Measurements from ENCODE around the gene FBXW7.

FBXW7 gene

DNA sequence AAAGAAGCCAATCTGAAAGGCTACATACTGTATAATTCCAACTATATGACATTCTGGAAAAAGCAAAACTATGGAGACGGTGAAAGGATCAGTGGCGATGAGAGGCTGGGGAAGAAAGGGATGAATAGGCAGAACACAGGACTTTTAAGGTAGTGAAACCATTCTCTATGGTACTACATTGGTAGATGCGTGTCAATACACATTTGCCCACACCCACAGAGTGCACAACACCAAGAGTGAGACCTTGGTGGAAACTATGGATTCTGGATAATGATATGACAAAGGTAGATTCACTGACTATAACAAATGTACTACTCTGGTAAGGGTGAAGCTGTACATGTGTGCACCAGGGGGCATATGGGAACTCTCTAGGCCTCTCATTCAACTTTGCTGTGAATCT is 134.5 kb downstream of the FBXW7 start:
- in situ Hi-C loops (cut with HindIII; ENCODE audit: low sequenced_read_pairs): no loop called here
- DNase-seq (ENCODE audit: low read depth): no peak
- TF ChIP-seq, protein P1, sequence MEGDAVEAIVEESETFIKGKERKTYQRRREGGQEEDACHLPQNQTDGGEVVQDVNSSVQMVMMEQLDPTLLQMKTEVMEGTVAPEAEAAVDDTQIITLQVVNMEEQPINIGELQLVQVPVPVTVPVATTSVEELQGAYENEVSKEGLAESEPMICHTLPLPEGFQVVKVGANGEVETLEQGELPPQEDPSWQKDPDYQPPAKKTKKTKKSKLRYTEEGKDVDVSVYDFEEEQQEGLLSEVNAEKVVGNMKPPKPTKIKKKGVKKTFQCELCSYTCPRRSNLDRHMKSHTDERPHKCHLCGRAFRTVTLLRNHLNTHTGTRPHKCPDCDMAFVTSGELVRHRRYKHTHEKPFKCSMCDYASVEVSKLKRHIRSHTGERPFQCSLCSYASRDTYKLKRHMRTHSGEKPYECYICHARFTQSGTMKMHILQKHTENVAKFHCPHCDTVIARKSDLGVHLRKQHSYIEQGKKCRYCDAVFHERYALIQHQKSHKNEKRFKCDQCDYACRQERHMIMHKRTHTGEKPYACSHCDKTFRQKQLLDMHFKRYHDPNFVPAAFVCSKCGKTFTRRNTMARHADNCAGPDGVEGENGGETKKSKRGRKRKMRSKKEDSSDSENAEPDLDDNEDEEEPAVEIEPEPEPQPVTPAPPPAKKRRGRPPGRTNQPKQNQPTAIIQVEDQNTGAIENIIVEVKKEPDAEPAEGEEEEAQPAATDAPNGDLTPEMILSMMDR (IDR thresholded peaks at IDR 0.05; ENCODE audit: low read depth, low read length, missing control alignments): no peak
- H3K4me3 ChIP-seq (ENCODE audit: low read depth, low read length): no peak overlapping the region

DNA sequence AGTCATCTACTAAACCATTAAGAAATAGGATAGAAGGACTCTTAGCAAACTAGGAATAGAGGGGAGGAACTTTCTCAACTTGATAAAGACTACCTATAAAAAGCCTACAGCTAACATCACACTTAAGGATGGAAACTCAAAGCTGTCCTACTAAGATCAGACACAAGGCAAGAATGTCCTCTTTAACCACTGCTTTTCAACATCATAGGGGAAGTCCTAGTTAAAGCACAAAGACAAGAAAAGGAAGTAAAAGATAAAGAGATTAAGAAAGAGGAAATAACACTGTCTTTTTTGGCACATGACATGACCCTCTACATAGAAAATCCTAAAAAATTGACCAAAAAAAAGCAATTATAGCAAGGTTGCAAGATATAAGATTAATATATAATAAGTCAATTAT is 136.6 kb downstream of the FBXW7 start:
- in situ Hi-C loops (cut with HindIII; ENCODE audit: low sequenced_read_pairs): no loop called here
- TF ChIP-seq, protein P1 (IDR thresholded peaks at IDR 0.05; ENCODE audit: low read depth, low read length, missing control alignments): no peak
- DNase-seq (ENCODE audit: low read depth): no peak
- no peak overlapping the region for H3K4me3 ChIP-seq (ENCODE audit: low read depth, low read length)

DNA sequence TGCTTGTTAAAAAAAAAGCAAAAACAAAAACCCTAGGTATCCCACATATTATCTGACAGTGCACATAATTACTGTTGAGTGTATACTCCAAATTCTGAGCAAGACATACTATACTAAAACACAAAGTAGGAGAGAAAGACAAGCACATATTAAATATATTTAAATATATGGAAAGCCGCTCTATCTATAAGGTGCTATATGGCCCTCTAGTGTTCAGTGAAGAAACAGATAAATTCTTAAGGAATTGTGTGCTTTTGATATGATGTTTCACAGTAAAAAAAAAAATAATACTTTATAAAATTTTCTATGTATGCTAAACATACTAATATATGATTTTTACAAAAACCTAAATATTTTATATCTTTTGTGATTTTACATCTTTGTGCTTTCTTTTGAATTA is 137.8 kb downstream of the FBXW7 start:
- in situ Hi-C loops (cut with HindIII; ENCODE audit: low sequenced_read_pairs): no loop called here
- DNase-seq (ENCODE audit: low read depth): no peak
- TF ChIP-seq, protein P1 (IDR thresholded peaks at IDR 0.05; ENCODE audit: low read depth, low read length, missing control alignments): no peak
- no peak overlapping the region for H3K4me3 ChIP-seq (ENCODE audit: low read depth, low read length)

DNA sequence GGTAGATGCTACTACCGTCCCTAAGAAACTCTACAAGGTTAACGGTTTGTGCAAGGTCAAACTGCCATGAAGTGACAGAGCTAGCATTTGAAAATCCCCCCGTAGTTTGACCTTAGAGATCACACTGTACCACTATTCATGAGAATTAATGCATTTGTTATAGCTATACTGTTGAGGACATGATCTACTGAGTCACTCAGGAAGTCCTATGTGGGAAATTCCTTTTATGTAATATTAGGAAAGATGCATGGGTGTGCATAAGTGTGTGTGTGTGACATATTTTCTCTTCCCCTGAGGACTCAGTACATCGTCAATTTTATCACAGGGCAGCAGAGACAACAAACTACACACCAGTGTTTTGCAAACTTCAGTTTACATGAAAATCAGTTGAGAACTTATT is 141.1 kb downstream of the FBXW7 start:
- DNase-seq (ENCODE audit: low read depth): no peak

DNA sequence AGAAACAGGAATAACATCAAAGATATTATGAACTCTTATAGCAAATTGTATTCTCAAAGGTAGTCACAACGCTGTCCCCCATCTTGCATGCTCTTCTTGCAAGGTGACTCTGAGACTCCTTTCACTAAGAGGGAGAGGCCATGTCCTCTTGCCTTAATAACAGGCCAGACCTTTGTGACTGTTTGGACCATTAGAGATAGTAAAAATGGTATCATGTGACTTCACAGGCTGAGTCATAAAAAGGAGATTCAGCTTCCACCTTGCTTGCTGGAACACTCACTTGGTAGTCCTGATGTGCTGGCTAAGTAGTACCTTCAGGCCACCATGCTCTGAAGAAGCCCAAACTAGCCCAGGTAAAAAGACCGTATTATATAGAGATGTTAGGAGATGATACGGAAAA is 143.8 kb downstream of the FBXW7 start:
- DNase-seq (ENCODE audit: low read depth): no peak
- no peak overlapping the region for H3K4me3 ChIP-seq (ENCODE audit: low read depth, low read length)
- TF ChIP-seq, protein P1 (IDR thresholded peaks at IDR 0.05; ENCODE audit: low read depth, low read length, missing control alignments): no peak
- in situ Hi-C loops (cut with HindIII; ENCODE audit: low sequenced_read_pairs): no loop called here

More for the DNA sequence above, 141.1 kb downstream of the FBXW7 start:
- TF ChIP-seq, protein P1 (IDR thresholded peaks at IDR 0.05; ENCODE audit: low read depth, low read length, missing control alignments): no peak
- no peak overlapping the region for H3K4me3 ChIP-seq (ENCODE audit: low read depth, low read length)
- in situ Hi-C loops (cut with HindIII; ENCODE audit: low sequenced_read_pairs): no loop called here

DNA sequence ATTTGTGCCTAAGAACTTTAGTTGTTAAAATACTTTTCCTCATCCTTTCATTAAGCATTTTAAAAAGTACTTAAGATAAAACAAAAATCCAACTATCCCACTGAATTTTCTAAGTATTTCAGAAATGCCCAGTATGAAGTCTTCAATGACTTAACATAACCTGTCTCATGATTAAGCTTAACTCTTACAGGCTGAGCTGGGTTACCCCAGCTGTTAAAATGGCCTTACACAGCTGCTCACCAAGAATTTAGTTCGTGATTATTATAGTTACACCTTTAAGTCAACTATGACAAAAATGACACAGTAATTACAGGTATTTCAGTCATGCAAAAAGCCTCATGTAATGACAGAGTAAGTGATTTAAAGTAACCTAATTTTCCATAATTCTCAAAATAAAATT is 145.7 kb downstream of the FBXW7 start:
- no peak overlapping the region for H3K4me3 ChIP-seq (ENCODE audit: low read depth, low read length)
- DNase-seq (ENCODE audit: low read depth): no peak
- in situ Hi-C loops (cut with HindIII; ENCODE audit: low sequenced_read_pairs): no loop called here
- TF ChIP-seq, protein P1 (IDR thresholded peaks at IDR 0.05; ENCODE audit: low read depth, low read length, missing control alignments): no peak

DNA sequence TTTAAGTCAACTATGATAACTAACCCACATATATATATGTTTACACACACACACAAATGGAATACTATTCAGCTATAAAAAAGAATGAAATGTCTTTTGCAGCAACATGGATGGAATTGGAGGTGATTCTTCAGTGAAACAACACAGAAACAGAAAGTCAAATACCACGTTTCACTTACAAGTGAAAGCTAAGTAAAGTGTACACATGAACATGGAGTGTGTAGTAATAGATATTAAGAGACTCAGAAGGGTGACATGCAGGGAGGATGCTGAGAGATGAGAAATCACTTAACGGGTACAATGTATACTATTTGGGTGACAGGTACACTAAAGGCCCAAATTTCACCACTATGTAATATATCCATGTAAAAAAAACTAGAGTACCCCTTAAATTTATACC is 146.5 kb downstream of the FBXW7 start:
- TF ChIP-seq, protein P1 (IDR thresholded peaks at IDR 0.05; ENCODE audit: low read depth, low read length, missing control alignments): no peak
- in situ Hi-C loops (cut with HindIII; ENCODE audit: low sequenced_read_pairs): no loop called here
- no peak overlapping the region for H3K4me3 ChIP-seq (ENCODE audit: low read depth, low read length)
- DNase-seq (ENCODE audit: low read depth): no peak

Measured in astrocyte of the cerebellum (primary cell).